Sigmoid colon (tissue), 4 donors: Measurements from ENCODE around the gene COBLL1.

ENCODE experiments used
- CTCF ChIP-seq, 4 experiments: fragments of 450-650 bp in 3 of 4; fragments of 200-600 bp in 1 of 4; IDR thresholded peaks; one replicate each; pipeline ENCODE4 v1.5.1; 2016 to 2019; ENCODE audit warnings: antibody characterized with exemption in 4 of 4, mild to moderate bottlenecking in 3 of 4, moderate library complexity in 2 of 4
- POLR2A ChIP-seq, 2 donors: fragments of 450-650 bp; IDR thresholded peaks; one replicate each; pipeline ENCODE4 v1.6.1; 2016; ENCODE audit warnings: antibody characterized with exemption in 2 of 2, mild to moderate bottlenecking in 2 of 2, moderate library complexity in 2 of 2
- POLR2AphosphoS5 ChIP-seq, 4 donors: sonication (generic); formaldehyde crosslinking; IDR thresholded peaks; one replicate each; pipeline ENCODE4 v1.6.1; 2017; ENCODE audit warnings: antibody characterized with exemption in 4 of 4

GRCh38 chr2:164692114-164692513, 149.5 kb downstream of the COBLL1 start:
- TF ChIP-seq CTCF (IDR thresholded peaks at IDR 0.05), result no peak
- no peak for TF ChIP-seq POLR2A (IDR thresholded peaks at IDR 0.05)
- TF ChIP-seq POLR2AphosphoS5 (IDR thresholded peaks at IDR 0.05), result no peak
